Sigmoid colon (tissue), 7 donors: ENCODE data around the gene FILIP1. TPM values are rescaled to one million over a fixed set of nuclear protein-coding genes. Genes with fewer than 3 reads are reported as not detected.

Experiments
- DNase-seq: peaks from one replicate; pipeline ENCODE4 v3.0.0-alpha.2; 2019
- H3K27ac ChIP-seq, 4 donors: fragments of 200-600 bp; sonication (generic); one replicate each; pipeline ENCODE4 v1.5.1; 2016 to 2019; ENCODE audit warnings: mild to moderate bottlenecking in 1 of 4
- H3K27me3 ChIP-seq, 3 donors: fragments of 200-600 bp; sonication (generic); one replicate each; pipeline ENCODE4 v1.5.1; 2019; ENCODE audit warnings: mild to moderate bottlenecking in 1 of 3
- H3K36me3 ChIP-seq, 4 donors: fragments of 200-600 bp; sonication (generic); one replicate each; pipeline ENCODE4 v1.5.1; 2016 to 2019
- H3K4me1 ChIP-seq, 4 donors: fragments of 200-600 bp; sonication (generic); one replicate each; pipeline ENCODE4 v1.5.1; 2017 to 2019
- H3K4me3 ChIP-seq, 4 donors: fragments of 200-600 bp; sonication (generic); one replicate each; pipeline ENCODE4 v1.5.1; 2017 to 2019; ENCODE audit warnings: mild to moderate bottlenecking in 2 of 4, moderate library complexity in 1 of 4
- H3K9me3 ChIP-seq, 4 donors: fragments of 200-600 bp in 3 of 4; sonication (generic) in 3 of 4; one replicate each; pipeline versions ENCODE4 v1.5.1 to v1.6.1; 2013 to 2019
- EP300 ChIP-seq, 4 donors: sonication (generic); formaldehyde crosslinking; IDR thresholded peaks; one replicate each; pipeline ENCODE4 v1.6.1; 2017; ENCODE audit warnings: antibody characterized with exemption in 4 of 4
- POLR2A ChIP-seq, 2 donors: fragments of 450-650 bp; IDR thresholded peaks; one replicate each; pipeline ENCODE4 v1.6.1; 2016; ENCODE audit warnings: antibody characterized with exemption in 2 of 2, mild to moderate bottlenecking in 2 of 2, moderate library complexity in 2 of 2
- POLR2AphosphoS5 ChIP-seq, 4 donors: sonication (generic); formaldehyde crosslinking; IDR thresholded peaks; one replicate each; pipeline ENCODE4 v1.6.1; 2017; ENCODE audit warnings: antibody characterized with exemption in 4 of 4
- WGBS, 2 donors: extraction: QIAGEN DNeasy Blood & Tissue Kit; methylation state at CpG; one replicate each; pipeline ENCODE4 v1.1.7; 2013; 5-methylcytosine and 5-hydroxymethylcytosine counted together
- intact Hi-C: fragments of 100-400 bp; cut with DNase I; formaldehyde crosslinking; loops from one replicate; pipeline ENCODE4 v1.15.1; 2023
- polyA plus RNA-seq, 3 donors: library from polyadenylated mRNA; stranded (reverse); fragments of 200-250 nt; gene quantifications; one replicate each; pipeline ENCODE4 v1.2.3, GENCODE V29; 2013
- total RNA-seq, 4 donors: library from RNA; depleted of rRNA; stranded (reverse); fragments of >200 nt; gene quantifications; one replicate each; pipeline ENCODE4 v1.1.0, GENCODE V29; 2016
- TF ChIP-seq, protein P1 (sequence below), 4 experiments: fragments of 450-650 bp in 3 of 4; fragments of 200-600 bp in 1 of 4; IDR thresholded peaks; one replicate each; pipeline ENCODE4 v1.5.1; 2016 to 2019; ENCODE audit warnings: antibody characterized with exemption in 4 of 4, mild to moderate bottlenecking in 3 of 4, moderate library complexity in 2 of 4
- donor health status: healthy with polysubstance abuse.
- donor health status: Bipolar disorder and iron deficiency.
- donor health status: healthy.

The FILIP1 gene
- total and polyA plus RNA-seq, 7 donors, result 0.46 to 72.8 (median 47.1) TPM

DNA sequence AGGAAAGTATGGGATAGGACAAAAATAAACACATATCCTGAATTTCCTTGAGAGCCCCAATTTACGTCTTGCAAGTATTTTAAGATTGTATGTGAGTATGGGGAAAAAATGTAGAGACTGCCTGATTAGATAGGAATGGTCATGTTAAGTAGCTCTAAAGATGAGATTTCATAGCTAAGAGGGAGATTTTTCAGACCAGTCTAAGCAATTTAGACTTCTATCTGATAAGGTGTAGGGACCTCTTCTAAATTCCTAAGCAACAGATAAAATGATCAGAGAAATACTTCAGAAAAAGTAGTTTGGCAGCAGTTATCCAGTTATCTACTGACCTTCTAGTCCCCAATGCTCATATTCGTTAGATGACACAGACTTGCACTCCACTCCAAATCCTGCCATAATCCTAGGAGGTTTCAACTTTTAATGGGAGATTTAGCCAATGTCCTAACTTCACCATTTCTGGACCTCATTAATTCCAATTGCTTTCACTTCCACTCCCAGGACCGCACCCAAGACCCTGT is 90.0 kb downstream of the FILIP1 start:
- no peak overlapping the region for H3K4me3 ChIP-seq
- no peaks in the 10 kb centered on the region for H3K36me3 ChIP-seq
- H3K4me1 ChIP-seq, result peaks cover 0 to 41% (median 15%) of the 10 kb centered on the region in 4 donors
- no peak for DNase-seq
- peak overlapping the region; percentile 6 to 78 (median 67) for H3K27ac ChIP-seq
- H3K9me3 ChIP-seq, result no peaks in the 10 kb centered on the region
- 83 to 84% methylated on average over 3 of the region's 3 CpGs for WGBS, 2 donors
- no peaks in the 10 kb centered on the region for H3K27me3 ChIP-seq
- TF ChIP-seq POLR2AphosphoS5 (IDR thresholded peaks at IDR 0.05) (no peak), EP300 (IDR thresholded peaks at IDR 0.05) (no peak), POLR2A (IDR thresholded peaks at IDR 0.05) (no peak)
- TF ChIP-seq, protein P1, sequence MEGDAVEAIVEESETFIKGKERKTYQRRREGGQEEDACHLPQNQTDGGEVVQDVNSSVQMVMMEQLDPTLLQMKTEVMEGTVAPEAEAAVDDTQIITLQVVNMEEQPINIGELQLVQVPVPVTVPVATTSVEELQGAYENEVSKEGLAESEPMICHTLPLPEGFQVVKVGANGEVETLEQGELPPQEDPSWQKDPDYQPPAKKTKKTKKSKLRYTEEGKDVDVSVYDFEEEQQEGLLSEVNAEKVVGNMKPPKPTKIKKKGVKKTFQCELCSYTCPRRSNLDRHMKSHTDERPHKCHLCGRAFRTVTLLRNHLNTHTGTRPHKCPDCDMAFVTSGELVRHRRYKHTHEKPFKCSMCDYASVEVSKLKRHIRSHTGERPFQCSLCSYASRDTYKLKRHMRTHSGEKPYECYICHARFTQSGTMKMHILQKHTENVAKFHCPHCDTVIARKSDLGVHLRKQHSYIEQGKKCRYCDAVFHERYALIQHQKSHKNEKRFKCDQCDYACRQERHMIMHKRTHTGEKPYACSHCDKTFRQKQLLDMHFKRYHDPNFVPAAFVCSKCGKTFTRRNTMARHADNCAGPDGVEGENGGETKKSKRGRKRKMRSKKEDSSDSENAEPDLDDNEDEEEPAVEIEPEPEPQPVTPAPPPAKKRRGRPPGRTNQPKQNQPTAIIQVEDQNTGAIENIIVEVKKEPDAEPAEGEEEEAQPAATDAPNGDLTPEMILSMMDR (IDR thresholded peaks at IDR 0.05), result no peak
- intact Hi-C loops, result loop anchor here (1.0 kb wide), 1 partner anchor 10 kb away; no protein-coding TSS in a partner anchor

DNA sequence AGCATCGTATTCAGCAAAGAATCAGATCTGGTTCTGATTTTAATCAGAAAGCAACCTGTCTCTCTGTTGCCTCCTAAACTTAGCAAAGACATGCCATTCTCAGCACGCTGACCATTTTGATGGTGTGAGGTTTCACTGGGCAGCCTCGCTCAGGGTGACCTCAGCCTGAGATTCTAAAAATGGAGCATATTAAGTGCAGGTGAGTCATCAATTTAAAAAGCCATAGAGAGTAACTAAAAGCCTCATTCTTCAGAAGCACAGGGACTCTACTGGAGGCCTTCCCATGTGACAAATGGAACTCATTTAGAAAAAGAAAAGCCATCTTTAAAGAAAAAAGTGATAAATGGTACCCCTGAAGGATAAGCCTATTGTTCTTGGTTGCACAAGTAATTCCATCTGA is 91.3 kb downstream of the FILIP1 start:
- peak overlapping the region; percentile 24 to 78 (median 67) for H3K27ac ChIP-seq
- intact Hi-C loops, result no loop called here
- no peaks in the 10 kb centered on the region for H3K36me3 ChIP-seq
- 85 to 88% methylated on average over 3 of the region's 3 CpGs for WGBS, 2 donors
- H3K4me1 ChIP-seq, result peaks cover 0 to 48% (median 13%) of the 10 kb centered on the region in 4 donors
- no peak overlapping the region for H3K4me3 ChIP-seq
- no peaks in the 10 kb centered on the region for H3K27me3 ChIP-seq
- H3K9me3 ChIP-seq, result no peaks in the 10 kb centered on the region
- no peak for DNase-seq
- TF ChIP-seq, protein P1 (IDR thresholded peaks at IDR 0.05), result no peak
- peak in 1 of 4 donors; percentile 19 for TF ChIP-seq POLR2AphosphoS5 (IDR thresholded peaks at IDR 0.05)
- TF ChIP-seq POLR2A (IDR thresholded peaks at IDR 0.05), result no peak
- no peak for TF ChIP-seq EP300 (IDR thresholded peaks at IDR 0.05)

DNA sequence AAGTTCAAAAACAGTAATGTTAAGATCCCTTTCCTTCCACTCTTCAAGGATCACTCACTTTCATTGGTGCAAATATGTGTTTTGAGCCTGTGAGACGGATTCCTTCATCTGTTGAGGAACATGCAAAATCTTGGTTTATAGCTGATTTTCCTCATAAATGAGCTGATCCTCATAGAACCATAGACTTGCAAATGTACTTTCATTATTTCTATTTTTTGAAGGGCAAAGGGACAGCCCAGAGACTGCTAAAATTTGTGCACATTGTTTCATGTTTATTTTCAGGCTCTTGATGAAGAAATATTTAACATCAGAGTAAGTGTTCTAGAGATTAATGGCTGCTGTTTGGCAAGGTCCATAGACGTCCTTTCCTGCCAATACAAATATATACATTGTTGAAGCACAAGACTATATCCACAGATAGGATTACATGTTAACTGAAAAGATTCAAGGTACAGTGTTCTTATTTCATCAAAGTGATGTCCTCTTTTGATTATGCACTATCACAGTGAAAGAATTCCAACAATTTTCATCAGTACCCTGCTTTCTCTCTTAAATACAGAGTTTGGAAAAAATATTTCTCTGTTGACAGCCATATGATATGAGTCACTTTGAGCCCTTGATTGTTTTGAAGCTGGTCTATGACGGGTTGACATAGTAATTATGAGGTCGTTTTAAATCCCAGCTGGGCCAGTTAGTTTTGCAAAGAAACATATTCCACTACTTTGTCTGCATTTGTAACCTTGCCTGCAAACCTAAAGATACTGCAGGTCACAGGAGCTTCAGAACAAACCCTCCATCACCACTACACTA is 95.7 kb downstream of the FILIP1 start:
- intact Hi-C loops, result no loop called here
- peaks cover 0 to 28% (median 6%) of the 10 kb centered on the region in 4 donors for H3K4me1 ChIP-seq
- no peaks in the 10 kb centered on the region for H3K36me3 ChIP-seq
- H3K9me3 ChIP-seq, result no peaks in the 10 kb centered on the region
- H3K4me3 ChIP-seq, result no peak overlapping the region
- 43 to 60% methylated on average over 4 of the region's 4 CpGs for WGBS, 2 donors
- TF ChIP-seq EP300 (IDR thresholded peaks at IDR 0.05), result no peak
- no peak for DNase-seq
- no peaks in the 10 kb centered on the region for H3K27me3 ChIP-seq
- H3K27ac ChIP-seq, result no peak overlapping the region

DNA sequence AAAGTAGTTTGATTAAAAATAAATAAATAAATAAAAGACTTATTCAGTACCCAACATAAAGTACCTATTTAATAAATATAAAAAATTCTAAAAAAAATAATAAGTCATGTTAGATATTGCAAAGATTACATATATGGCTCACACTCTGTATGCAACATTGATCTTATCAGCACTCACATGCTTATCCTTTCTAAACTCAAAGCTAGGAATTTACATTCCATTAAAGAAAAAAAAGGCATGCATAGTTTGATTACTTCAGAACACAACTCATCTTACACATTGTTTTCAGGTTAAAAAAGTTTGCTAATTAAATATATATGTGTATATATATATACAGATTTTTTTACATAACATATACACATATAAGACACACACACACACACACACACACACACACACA is 96.4 kb downstream of the FILIP1 start:
- intact Hi-C loops, result no loop called here

More for the DNA sequence above, 96.4 kb downstream of the FILIP1 start:
- Histone ChIP-seq H3K4me3 (no peak overlapping the region), H3K4me1 (peaks cover 0 to 21% (median 2%) of the 10 kb centered on the region in 4 donors), H3K36me3 (no peaks in the 10 kb centered on the region), H3K9me3 (no peaks in the 10 kb centered on the region), H3K27ac (no peak overlapping the region), H3K27me3 (no peaks in the 10 kb centered on the region)
- TF ChIP-seq EP300 (IDR thresholded peaks at IDR 0.05) (no peak), POLR2AphosphoS5 (IDR thresholded peaks at IDR 0.05) (no peak), POLR2A (IDR thresholded peaks at IDR 0.05) (no peak)
- TF ChIP-seq, protein P1 (IDR thresholded peaks at IDR 0.05), result no peak
- no peak for DNase-seq
